Spleen (tissue), 7 donors: ENCODE data around the gene NAALADL1.
"Not testable (repeated sequence)": the region's sequence is repeated elsewhere in the genome, so short reads cannot be mapped to it uniquely, and the experiment has no call there.

Experiments used
- CTCF ChIP-seq, 11 experiments: fragments of 200-600 bp in 7 of 11; fragments of 450-650 bp in 4 of 11; sonication (generic) in 4 of 11; IDR thresholded peaks in 8 of 11; conservative IDR thresholded peaks in 3 of 11; 1 replicate in 7 of 11; 2 replicates in 4 of 11; pipeline versions ENCODE4 v1.4.0 to v1.8.0; 2016 to 2021; ENCODE audit warnings: antibody characterized with exemption in 11 of 11, inconsistent platforms in 4 of 11, mild to moderate bottlenecking in 1 of 11
- POLR2A ChIP-seq, 3 donors: fragments of 450-650 bp; IDR thresholded peaks; one replicate each; pipeline ENCODE4 v1.5.1; 2017; ENCODE audit warnings: antibody characterized with exemption in 3 of 3, mild to moderate bottlenecking in 1 of 3
- POLR2AphosphoS5 ChIP-seq, 3 donors: sonication (generic); formaldehyde crosslinking; IDR thresholded peaks; one replicate each; pipeline ENCODE4 v1.5.1; 2017; ENCODE audit warnings: antibody characterized with exemption in 3 of 3
- donor health status: DM: no; HTN: no; CAD: no; lungs with moderate emphysema.
- donor health status: DM: no; HTN: no; CAD: no.
- donor health status: DM: no; HTN: no; CAD: no.

DNA sequence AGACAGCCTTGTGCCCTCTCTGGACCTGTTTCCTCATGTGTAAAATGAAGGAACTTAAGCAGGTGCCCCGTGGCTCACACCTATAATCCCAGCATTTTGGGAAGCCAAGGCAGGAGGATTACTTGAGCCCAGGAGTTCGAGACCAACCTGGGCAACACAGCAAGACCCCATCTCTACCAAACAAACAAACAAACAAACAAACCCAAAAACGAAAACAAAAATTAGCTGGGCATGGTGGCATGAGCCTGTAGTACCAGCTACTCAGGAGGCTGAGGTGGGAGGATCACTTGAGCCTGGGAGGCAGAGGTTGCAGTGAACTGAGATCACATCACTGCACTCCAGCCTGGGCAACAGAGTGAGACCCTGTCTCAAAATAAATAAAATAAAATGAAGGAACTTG, 54.4 kb downstream of the NAALADL1 start:
- not testable (repeated sequence) for TF ChIP-seq POLR2A (IDR thresholded peaks at IDR 0.05); CTCF (IDR thresholded peaks at IDR 0.05 in 8 of 11, conservative IDR thresholded peaks at IDR 0.05 in 3 of 11); POLR2AphosphoS5 (IDR thresholded peaks at IDR 0.05)
